NB4 (cell line): ENCODE measurements around the gene ZNF831.

Experiments
- DNase-seq: peaks from one replicate; pipeline ENCODE4 v3.0.0; 2010; ENCODE audit warnings: low read depth
- H3K4me3 ChIP-seq: one replicate; pipeline ENCODE4 v1.5.1; 2011; ENCODE audit warnings: mild to moderate bottlenecking, low read depth, low read length, moderate library complexity
- CTCF ChIP-seq: IDR thresholded peaks from one replicate; pipeline ENCODE4 v1.5.1; 2012; ENCODE audit warnings: low read depth, low read length
- MAX ChIP-seq: IDR thresholded peaks from 2 replicates; pipeline ENCODE4 v1.6.1; 2011; ENCODE audit warnings: low read depth, low read length
- MYC ChIP-seq: IDR thresholded peaks from 2 replicates; pipeline ENCODE4 v1.6.1; 2011; ENCODE audit warnings: low read depth, low read length
- POLR2A ChIP-seq: IDR thresholded peaks from 2 replicates; pipeline ENCODE4 v1.6.1; 2011; ENCODE audit warnings: mild to moderate bottlenecking; ENCODE audit not compliant: insufficient read length; ENCODE audit errors: extremely low read depth

ZNF831 gene

GRCh38 chr20:59147586-59147985 is 16.0 kb upstream of the ZNF831 start:
- DNase-seq = no peak
- no peak for TF ChIP-seq POLR2A
- no peak for TF ChIP-seq CTCF
- TF ChIP-seq MYC = no peak
- TF ChIP-seq MAX = no peak
- no peak overlapping the region for H3K4me3 ChIP-seq

- no peak for TF ChIP-seq CTCF
- no peak for TF ChIP-seq POLR2A
- no peak for TF ChIP-seq MYC
- no peak for TF ChIP-seq MAX
- DNase-seq = no peak
- no peak overlapping the region for H3K4me3 ChIP-seq
These were observed 14.7 kb upstream of the ZNF831 start for GRCh38 chr20:59148701-59149493.

GRCh38 chr20:59149678-59150504 is 13.7 kb upstream of the ZNF831 start:
- peak; percentile 26 for DNase-seq
- H3K4me3 ChIP-seq = no peak overlapping the region
- TF ChIP-seq MAX = no peak
- TF ChIP-seq POLR2A = no peak
- TF ChIP-seq MYC = no peak
- TF ChIP-seq CTCF = no peak

- no peak overlapping the region for H3K4me3 ChIP-seq
- DNase-seq = no peak
- no peak for TF ChIP-seq MAX
- TF ChIP-seq MYC = no peak
- no peak for TF ChIP-seq CTCF
- TF ChIP-seq POLR2A = no peak
These were observed 12.8 kb upstream of the ZNF831 start for GRCh38 chr20:59150821-59151251.

- no peak for TF ChIP-seq MYC
- TF ChIP-seq POLR2A = no peak
- no peak for TF ChIP-seq CTCF
- no peak for TF ChIP-seq MAX
These were observed 12.2 kb upstream of the ZNF831 start for GRCh38 chr20:59151391-59151790.

More at GRCh38 chr20:59151391-59151790, 12.2 kb upstream of the ZNF831 start:
- DNase-seq = no peak
- H3K4me3 ChIP-seq = no peak overlapping the region
